ENCODE measurements around the gene FALEC. TPM values are rescaled to one million over a fixed set of nuclear protein-coding genes. Genes with fewer than 3 reads are reported as not detected.
"Not testable (repeated sequence)": the region's sequence is repeated elsewhere in the genome, so short reads cannot be mapped to it uniquely, and the experiment has no call there.

Gene FALEC
- total and polyA plus RNA-seq, 2 donors = 0.16 to 0.19 TPM

DNA sequence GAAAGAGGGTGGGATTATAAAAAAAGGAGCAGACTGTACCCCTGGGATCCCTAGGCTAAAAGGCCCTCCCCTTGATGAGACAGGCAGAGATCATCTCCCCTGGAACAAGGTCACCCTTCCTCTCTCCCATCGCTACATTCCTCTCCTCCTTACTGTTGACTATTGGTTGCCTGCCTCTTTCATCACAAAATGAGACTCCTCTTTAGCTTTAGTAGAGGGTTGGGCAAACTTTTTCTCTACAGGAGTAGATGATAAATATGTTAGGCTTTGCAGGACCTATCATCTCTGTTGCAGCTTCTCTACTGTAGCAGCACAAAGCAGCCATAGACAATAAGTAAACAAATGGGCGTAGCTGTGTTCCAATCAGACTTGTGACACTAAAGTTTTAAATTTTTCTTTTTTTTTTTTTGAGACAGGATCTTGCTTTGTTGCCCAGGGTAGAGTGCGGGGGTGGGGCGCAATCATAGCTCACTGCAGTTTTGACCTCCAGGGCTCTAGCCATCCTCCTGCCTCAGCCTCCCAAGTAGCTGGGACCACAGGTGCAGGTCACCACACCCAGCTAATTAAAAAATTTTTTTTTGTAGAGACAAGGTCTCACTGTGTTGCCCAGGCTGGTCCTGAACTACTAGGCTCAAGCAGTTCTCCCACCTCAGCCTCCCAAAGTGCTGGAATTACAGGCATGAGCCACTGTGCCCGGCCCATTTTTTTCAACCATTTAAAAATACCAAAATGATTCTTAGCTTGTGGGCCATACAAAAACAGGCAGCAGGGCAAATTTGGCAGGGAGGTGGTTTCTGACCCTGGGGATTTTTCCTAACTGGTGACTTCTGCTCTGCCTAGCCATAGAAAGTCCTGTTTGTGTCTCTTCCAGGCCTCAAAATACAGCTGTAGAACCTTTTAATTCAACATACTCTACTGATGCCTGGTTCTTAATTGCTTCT, 48.8 kb downstream of the FALEC start:
- no peak overlapping the region for H3K4me3 ChIP-seq (ENCODE audit: low read length in 2 of 2)
- H3K4me1 ChIP-seq (ENCODE audit: control insufficient read depth in 2 of 2, insufficient read depth in 2 of 2, low read length in 2 of 2) = peaks cover 49 to 98% of the 10 kb centered on the region in 2 donors
- DNase-seq (ENCODE audit: low read depth in 6 of 9, low spot score in 9 of 9) = peak in 1 of 9 donors; percentile 50
- no peaks in the 10 kb centered on the region for H3K27me3 ChIP-seq (ENCODE audit: control insufficient read depth in 2 of 2, insufficient read depth in 1 of 2, low read length in 1 of 2)
- peaks cover 0 to 7% of the 10 kb centered on the region in 2 donors for H3K9me3 ChIP-seq (ENCODE audit: control insufficient read depth in 2 of 2, insufficient read depth in 1 of 2, low read length in 1 of 2)
- 89% methylated on average over 5 of the region's 5 CpGs for WGBS
- H3K27ac ChIP-seq (ENCODE audit: low read depth in 1 of 2, low read length in 1 of 2) = peak overlapping the region; percentile 97 to 99
- H3K36me3 ChIP-seq (ENCODE audit: control insufficient read depth in 2 of 2, insufficient read depth in 2 of 2, low read length in 1 of 2) = no peaks in the 10 kb centered on the region

DNA sequence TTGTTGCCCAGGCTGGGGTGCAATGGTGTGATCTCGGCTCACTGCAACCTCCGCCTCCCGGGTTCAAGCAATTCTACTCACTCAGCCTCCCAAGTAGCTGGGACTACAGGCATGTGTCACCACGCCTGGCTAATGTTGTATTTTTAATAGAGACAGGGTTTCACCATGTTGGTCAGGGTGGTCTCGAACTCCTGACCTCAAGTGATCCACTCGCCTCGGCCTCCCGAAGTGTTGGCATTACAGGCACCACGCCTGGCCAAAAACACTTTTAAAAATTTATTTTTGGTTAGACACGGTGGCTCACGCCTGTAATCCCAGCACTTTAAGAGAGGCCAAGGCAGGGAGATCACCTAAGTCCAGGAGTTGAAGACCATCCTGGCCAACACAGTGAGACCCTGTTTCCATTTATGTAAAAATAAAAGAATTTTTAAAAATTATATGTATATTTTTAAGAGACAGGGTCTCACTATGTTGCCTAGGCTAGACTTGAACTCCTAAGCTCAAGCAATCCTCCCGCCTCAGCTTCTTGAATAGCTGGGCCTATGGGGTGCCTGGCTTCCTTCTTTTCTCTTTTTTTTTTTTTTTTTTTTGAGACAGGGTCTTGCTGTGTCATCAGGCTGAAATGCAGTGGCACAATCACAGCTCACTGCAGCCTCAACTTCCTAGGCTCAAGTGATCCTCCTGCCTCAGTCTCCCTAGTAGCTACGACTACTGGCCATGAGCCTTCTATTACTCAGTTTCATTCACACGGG, 49.9 kb downstream of the FALEC start:
- H3K36me3 ChIP-seq (ENCODE audit: control insufficient read depth in 2 of 2, insufficient read depth in 2 of 2, low read length in 1 of 2); H3K27me3 ChIP-seq (ENCODE audit: control insufficient read depth in 2 of 2, insufficient read depth in 1 of 2, low read length in 1 of 2); DNase-seq (ENCODE audit: low read depth in 6 of 9, low spot score in 9 of 9); H3K9me3 ChIP-seq (ENCODE audit: control insufficient read depth in 2 of 2, insufficient read depth in 1 of 2, low read length in 1 of 2); H3K4me3 ChIP-seq (ENCODE audit: low read length in 2 of 2): not testable (repeated sequence)
- 98% methylated on average over 14 of the region's 14 CpGs for WGBS
- Histone ChIP-seq H3K27ac (ENCODE audit: low read depth in 1 of 2, low read length in 1 of 2) (peak overlapping the region; percentile 29 to 58), H3K4me1 (ENCODE audit: control insufficient read depth in 2 of 2, insufficient read depth in 2 of 2, low read length in 2 of 2) (peaks cover 46 to 97% of the 10 kb centered on the region in 2 donors)

DNA sequence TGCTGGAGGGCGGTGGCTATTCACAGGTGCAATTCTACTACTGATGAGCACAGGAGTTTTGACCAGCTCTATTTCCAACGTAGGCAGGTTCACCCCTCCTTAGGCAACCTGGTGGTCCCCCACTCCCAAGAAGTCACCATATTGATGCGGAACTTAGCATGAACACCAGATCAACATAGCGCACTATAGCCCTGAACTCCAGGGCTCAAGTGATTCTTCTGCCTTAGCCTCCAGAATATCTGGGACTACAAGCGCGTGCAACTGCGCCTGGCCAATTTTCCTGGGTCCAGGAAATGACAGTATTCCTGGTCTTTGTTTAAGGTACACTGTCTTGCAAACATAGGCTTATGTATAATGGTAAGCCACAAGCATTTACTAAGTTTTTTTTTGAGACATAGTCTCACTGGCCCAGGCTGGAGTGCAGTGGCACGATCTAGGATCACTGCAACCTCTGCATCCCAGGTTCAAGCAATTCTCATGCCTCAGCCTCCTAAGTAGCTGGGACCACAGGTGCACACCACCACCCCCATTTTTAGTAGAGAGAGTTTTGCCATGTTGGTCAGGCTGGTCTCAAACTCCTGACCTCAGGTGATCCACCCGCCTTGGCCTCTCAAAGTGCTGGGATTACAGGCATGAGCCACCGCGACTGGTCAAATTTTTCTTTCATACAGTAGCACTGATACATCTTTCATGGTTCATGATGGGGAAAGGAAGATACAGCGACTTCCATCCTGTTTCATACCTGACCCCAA, 51.2 kb downstream of the FALEC start:
- DNase-seq (ENCODE audit: low read depth in 6 of 9, low spot score in 9 of 9) = no peak
- Histone ChIP-seq H3K27ac (ENCODE audit: low read depth in 1 of 2, low read length in 1 of 2) (peak overlapping the region; percentile 95 to 99), H3K27me3 (ENCODE audit: control insufficient read depth in 2 of 2, insufficient read depth in 1 of 2, low read length in 1 of 2) (no peaks in the 10 kb centered on the region), H3K9me3 (ENCODE audit: control insufficient read depth in 2 of 2, insufficient read depth in 1 of 2, low read length in 1 of 2) (peaks cover 0 to 3% of the 10 kb centered on the region in 2 donors), H3K4me3 (ENCODE audit: low read length in 2 of 2) (peak overlapping the region; percentile 21 to 40), H3K36me3 (ENCODE audit: control insufficient read depth in 2 of 2, insufficient read depth in 2 of 2, low read length in 1 of 2) (peaks cover 7 to 10% of the 10 kb centered on the region in 2 donors), H3K4me1 (ENCODE audit: control insufficient read depth in 2 of 2, insufficient read depth in 2 of 2, low read length in 2 of 2) (peaks cover 49 to 91% of the 10 kb centered on the region in 2 donors)
- 87% methylated on average over 12 of the region's 12 CpGs for WGBS

DNA sequence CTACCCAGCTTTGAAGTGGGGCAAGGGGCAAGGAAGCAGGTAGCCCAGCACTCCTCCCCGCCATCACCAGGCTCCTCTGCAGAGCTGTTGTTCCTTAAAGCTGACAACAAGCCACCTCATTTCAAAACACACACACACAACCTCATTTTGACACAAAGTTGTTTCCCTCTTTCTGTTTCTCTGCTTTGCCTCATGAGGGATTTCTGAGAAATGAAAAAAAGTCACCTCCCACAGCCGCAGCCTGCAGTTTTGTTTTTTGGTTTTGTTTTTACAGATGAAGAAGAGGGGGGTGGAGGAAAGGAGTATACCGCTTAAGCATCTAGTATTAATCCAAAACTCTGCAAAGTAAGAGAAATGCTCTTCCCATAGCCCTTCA, 51.8 kb downstream of the FALEC start:
- peak overlapping the region; percentile 95 to 99 for H3K27ac ChIP-seq (ENCODE audit: low read depth in 1 of 2, low read length in 1 of 2)
- peak in 7 of 9 donors; percentile 60 to 90 (median 72) for DNase-seq (ENCODE audit: low read depth in 6 of 9, low spot score in 9 of 9)
- H3K27me3 ChIP-seq (ENCODE audit: control insufficient read depth in 2 of 2, insufficient read depth in 1 of 2, low read length in 1 of 2) = no peaks in the 10 kb centered on the region
- peaks cover 13 to 15% of the 10 kb centered on the region in 2 donors for H3K36me3 ChIP-seq (ENCODE audit: control insufficient read depth in 2 of 2, insufficient read depth in 2 of 2, low read length in 1 of 2)
- H3K9me3 ChIP-seq (ENCODE audit: control insufficient read depth in 2 of 2, insufficient read depth in 1 of 2, low read length in 1 of 2) = peaks cover 0 to 3% of the 10 kb centered on the region in 2 donors
- WGBS = under 1% methylated on average over 3 of the region's 3 CpGs
- peak overlapping the region; percentile 21 to 40 for H3K4me3 ChIP-seq (ENCODE audit: low read length in 2 of 2)
- peaks cover 48 to 86% of the 10 kb centered on the region in 2 donors for H3K4me1 ChIP-seq (ENCODE audit: control insufficient read depth in 2 of 2, insufficient read depth in 2 of 2, low read length in 2 of 2)

DNA sequence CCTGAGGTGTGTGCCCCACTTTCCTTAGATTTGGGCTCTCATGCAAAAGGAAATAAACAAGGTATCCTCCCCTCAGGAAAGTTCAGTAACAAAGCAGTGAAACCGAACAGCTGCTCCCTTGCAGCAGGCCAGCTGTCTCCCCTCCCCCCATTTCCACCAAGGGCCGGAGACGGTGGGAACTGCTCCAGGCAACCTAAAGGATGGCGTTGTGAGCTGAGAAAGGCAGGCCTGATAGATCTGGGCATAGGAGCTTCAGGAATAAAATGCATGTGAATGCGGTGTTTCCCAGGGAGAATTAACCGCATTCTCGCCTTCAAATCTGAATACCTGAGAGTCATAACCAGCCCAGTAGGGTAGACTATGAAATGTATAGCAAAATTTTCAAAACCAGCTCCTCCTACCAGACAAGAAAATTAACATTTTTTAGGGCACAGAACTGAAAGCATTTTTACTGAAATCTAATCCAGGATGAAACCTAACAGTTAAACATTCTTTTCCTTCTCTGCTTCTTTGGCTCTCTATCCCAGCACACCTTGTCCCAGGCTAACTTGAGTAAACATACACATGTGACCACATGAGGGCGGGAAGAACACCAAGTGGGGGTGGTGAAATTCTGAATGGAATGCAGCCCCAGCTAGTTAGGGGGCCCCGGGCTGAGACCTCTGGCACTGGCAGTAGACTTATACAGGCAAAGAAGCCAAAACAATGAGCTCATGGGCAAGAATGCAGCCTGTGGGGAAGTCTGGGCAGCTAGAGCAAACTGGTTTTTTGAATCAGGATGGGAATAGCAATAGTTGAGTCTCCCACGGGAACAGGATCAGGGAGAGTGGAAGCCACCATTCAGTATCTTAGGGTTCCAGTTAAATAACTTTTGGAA, 52.4 kb downstream of the FALEC start:
- DNase-seq (ENCODE audit: low read depth in 6 of 9, low spot score in 9 of 9) = peak in 7 of 9 donors; percentile 55 to 72 (median 66)
- 11% methylated on average over 10 of the region's 10 CpGs for WGBS
- Histone ChIP-seq H3K4me3 (ENCODE audit: low read length in 2 of 2) (peak overlapping the region; percentile 21 to 40), H3K36me3 (ENCODE audit: control insufficient read depth in 2 of 2, insufficient read depth in 2 of 2, low read length in 1 of 2) (peaks cover 17 to 21% of the 10 kb centered on the region in 2 donors), H3K27me3 (ENCODE audit: control insufficient read depth in 2 of 2, insufficient read depth in 1 of 2, low read length in 1 of 2) (no peaks in the 10 kb centered on the region), H3K9me3 (ENCODE audit: control insufficient read depth in 2 of 2, insufficient read depth in 1 of 2, low read length in 1 of 2) (peaks cover 0 to 3% of the 10 kb centered on the region in 2 donors), H3K4me1 (ENCODE audit: control insufficient read depth in 2 of 2, insufficient read depth in 2 of 2, low read length in 2 of 2) (peaks cover 41 to 79% of the 10 kb centered on the region in 2 donors), H3K27ac (ENCODE audit: low read depth in 1 of 2, low read length in 1 of 2) (peak overlapping the region; percentile 95 to 99)

DNA sequence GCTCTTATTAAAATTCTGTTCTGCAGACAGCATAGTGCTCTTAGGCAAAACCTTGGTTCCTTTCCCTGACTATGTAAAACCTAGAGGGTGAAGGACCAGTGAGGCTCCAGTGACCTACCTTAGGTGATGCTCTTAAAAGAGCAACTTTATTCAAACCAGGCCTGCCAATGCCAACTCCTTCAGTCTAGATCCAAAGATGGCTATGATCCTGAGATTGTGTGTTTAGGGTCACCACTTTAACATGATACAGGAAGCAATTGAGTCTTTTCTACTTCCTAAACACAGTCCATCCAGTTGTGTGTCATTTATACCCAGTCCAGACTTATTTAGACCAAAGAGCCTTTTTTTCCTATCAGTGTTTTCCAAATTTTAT, 53.0 kb downstream of the FALEC start:
- Histone ChIP-seq H3K36me3 (ENCODE audit: control insufficient read depth in 2 of 2, insufficient read depth in 2 of 2, low read length in 1 of 2) (peaks cover 23 to 27% of the 10 kb centered on the region in 2 donors), H3K27ac (ENCODE audit: low read depth in 1 of 2, low read length in 1 of 2) (peak overlapping the region; percentile 95 to 99), H3K4me1 (ENCODE audit: control insufficient read depth in 2 of 2, insufficient read depth in 2 of 2, low read length in 2 of 2) (peaks cover 35 to 79% of the 10 kb centered on the region in 2 donors), H3K9me3 (ENCODE audit: control insufficient read depth in 2 of 2, insufficient read depth in 1 of 2, low read length in 1 of 2) (peaks cover 0 to 3% of the 10 kb centered on the region in 2 donors), H3K4me3 (ENCODE audit: low read length in 2 of 2) (no peak overlapping the region), H3K27me3 (ENCODE audit: control insufficient read depth in 2 of 2, insufficient read depth in 1 of 2, low read length in 1 of 2) (no peaks in the 10 kb centered on the region)
- DNase-seq (ENCODE audit: low read depth in 6 of 9, low spot score in 9 of 9) = peak in 1 of 9 donors; percentile 43

DNA sequence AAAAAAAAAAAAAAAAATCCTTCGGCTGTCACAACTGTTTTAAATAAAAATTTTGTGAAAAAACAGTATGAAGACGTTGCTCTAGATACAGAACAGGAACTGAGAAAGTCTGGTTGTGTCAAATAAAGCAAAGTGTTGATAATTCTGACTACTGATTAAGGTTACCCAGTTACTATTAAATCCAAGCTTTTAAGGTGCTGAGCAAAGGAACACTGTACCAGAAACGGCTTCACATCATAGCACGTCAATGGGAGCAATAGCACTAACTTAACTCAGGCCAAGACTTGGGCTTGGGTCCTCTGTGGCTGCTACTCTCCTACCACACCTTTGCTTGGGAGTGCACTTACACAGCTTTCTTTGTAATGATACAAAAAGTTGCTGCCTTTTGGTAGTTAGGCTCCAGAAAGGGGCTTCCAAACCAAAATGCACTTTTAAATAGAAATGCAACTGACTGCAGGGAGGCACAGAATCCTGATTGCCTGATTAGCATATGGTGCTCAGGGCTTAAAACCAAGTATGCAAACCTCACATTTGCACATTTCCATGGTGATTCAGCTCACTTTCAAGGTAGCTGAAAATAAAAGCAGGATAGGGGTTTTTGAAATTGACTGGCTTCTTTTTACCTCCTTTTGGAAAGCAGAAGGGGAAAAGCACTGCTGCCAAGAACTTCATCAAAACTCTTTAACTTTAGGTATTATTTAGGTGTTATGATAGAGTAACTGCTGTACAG, 57.5 kb downstream of the FALEC start:
- H3K27me3 ChIP-seq (ENCODE audit: control insufficient read depth in 2 of 2, insufficient read depth in 1 of 2, low read length in 1 of 2) = no peaks in the 10 kb centered on the region
- WGBS = 93% methylated on average over 4 of the region's 4 CpGs
- no peak for DNase-seq (ENCODE audit: low read depth in 6 of 9, low spot score in 9 of 9)
- no peaks in the 10 kb centered on the region for H3K9me3 ChIP-seq (ENCODE audit: control insufficient read depth in 2 of 2, insufficient read depth in 1 of 2, low read length in 1 of 2)
- peaks cover 24 to 51% of the 10 kb centered on the region in 2 donors for H3K4me1 ChIP-seq (ENCODE audit: control insufficient read depth in 2 of 2, insufficient read depth in 2 of 2, low read length in 2 of 2)
- peak overlapping the region; percentile 19 to 65 for H3K27ac ChIP-seq (ENCODE audit: low read depth in 1 of 2, low read length in 1 of 2)
- no peak overlapping the region for H3K4me3 ChIP-seq (ENCODE audit: low read length in 2 of 2)
- H3K36me3 ChIP-seq (ENCODE audit: control insufficient read depth in 2 of 2, insufficient read depth in 2 of 2, low read length in 1 of 2) = peaks cover 37 to 63% of the 10 kb centered on the region in 2 donors
